Right renal cortex interstitium (tissue), 3 donors: ENCODE results near the gene TCTN1. TPM values are rescaled to one million over a fixed set of nuclear protein-coding genes. Genes with fewer than 3 reads are reported as not detected.

Experiments used
- polyA plus RNA-seq, 3 donors: library from polyadenylated mRNA; unstranded; fragments of 120-200 nt; gene quantifications; one replicate each; pipeline ENCODE4 v1.2.1, GENCODE V29; 2013; ENCODE audit not compliant: insufficient read length in 3 of 3

TCTN1 gene
- polyA plus RNA-seq, 3 donors: 72.5 to 91.8 (median 87.6) TPM

Other genes with a start within 250 kb of the TCTN1 start
- 10 to 100 TPM; 67.1 to 69.7 (median 69.5) TPM for gene ANAPC7, start 210.4 kb upstream of the TCTN1 start, polyA plus RNA-seq
- 100 to 1,000 TPM; 269 to 281 (median 277) TPM for gene ARPC3, start 163.8 kb upstream of the TCTN1 start, polyA plus RNA-seq
- gene GPN3, start 145.9 kb upstream of the TCTN1 start, polyA plus RNA-seq: 10 to 100 TPM; 36.5 to 39.3 (median 38.5) TPM
- gene FAM216A, start 145.3 kb upstream of the TCTN1 start, polyA plus RNA-seq: 10 to 100 TPM; 16.2 to 18.6 (median 16.6) TPM
- 100 to 1,000 TPM; 141 to 162 (median 152) TPM for gene VPS29, start 112.0 kb upstream of the TCTN1 start, polyA plus RNA-seq
- 1 to 10 TPM; 1.1 to 1.5 (median 1.2) TPM for gene RAD9B, start 111.8 kb upstream of the TCTN1 start, polyA plus RNA-seq
- gene PPTC7, start 30.8 kb upstream of the TCTN1 start, polyA plus RNA-seq: 10 to 100 TPM; 21.2 to 23.2 (median 22.1) TPM
- gene HVCN1, start 75.0 kb downstream of the TCTN1 start, polyA plus RNA-seq: 10 to 100 TPM in 1 of 3 donors, 1 to 10 TPM in 2; 8.9 to 10.6 (median 8.9) TPM
- 100 to 1,000 TPM; 182 to 206 (median 192) TPM for gene PPP1CC, start 128.8 kb downstream of the TCTN1 start, polyA plus RNA-seq
- gene CCDC63, start 232.9 kb downstream of the TCTN1 start, polyA plus RNA-seq: not detected